Measurements from ENCODE around the gene CTNNA3.

The CTNNA3 gene

GRCh38 chr10:67527351-67527750 lies 168.6 kb downstream of the CTNNA3 start:
- no peak overlapping the region for H3K4me3 ChIP-seq (ENCODE audit: low read depth, low read length)
- TF ChIP-seq, protein P1, sequence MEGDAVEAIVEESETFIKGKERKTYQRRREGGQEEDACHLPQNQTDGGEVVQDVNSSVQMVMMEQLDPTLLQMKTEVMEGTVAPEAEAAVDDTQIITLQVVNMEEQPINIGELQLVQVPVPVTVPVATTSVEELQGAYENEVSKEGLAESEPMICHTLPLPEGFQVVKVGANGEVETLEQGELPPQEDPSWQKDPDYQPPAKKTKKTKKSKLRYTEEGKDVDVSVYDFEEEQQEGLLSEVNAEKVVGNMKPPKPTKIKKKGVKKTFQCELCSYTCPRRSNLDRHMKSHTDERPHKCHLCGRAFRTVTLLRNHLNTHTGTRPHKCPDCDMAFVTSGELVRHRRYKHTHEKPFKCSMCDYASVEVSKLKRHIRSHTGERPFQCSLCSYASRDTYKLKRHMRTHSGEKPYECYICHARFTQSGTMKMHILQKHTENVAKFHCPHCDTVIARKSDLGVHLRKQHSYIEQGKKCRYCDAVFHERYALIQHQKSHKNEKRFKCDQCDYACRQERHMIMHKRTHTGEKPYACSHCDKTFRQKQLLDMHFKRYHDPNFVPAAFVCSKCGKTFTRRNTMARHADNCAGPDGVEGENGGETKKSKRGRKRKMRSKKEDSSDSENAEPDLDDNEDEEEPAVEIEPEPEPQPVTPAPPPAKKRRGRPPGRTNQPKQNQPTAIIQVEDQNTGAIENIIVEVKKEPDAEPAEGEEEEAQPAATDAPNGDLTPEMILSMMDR (IDR thresholded peaks at IDR 0.05; ENCODE audit: low read depth, low read length), result no peak

GRCh38 chr10:67521546-67521945 lies 174.4 kb downstream of the CTNNA3 start:
- H3K4me3 ChIP-seq (ENCODE audit: low read depth, low read length), result no peak overlapping the region
- TF ChIP-seq, protein P1 (IDR thresholded peaks at IDR 0.05; ENCODE audit: low read depth, low read length), result no peak

- TF ChIP-seq, protein P1 (IDR thresholded peaks at IDR 0.05; ENCODE audit: low read depth, low read length), result no peak
- no peak overlapping the region for H3K4me3 ChIP-seq (ENCODE audit: low read depth, low read length)
These were observed 175.0 kb downstream of the CTNNA3 start for GRCh38 chr10:67520924-67521520.

DNA sequence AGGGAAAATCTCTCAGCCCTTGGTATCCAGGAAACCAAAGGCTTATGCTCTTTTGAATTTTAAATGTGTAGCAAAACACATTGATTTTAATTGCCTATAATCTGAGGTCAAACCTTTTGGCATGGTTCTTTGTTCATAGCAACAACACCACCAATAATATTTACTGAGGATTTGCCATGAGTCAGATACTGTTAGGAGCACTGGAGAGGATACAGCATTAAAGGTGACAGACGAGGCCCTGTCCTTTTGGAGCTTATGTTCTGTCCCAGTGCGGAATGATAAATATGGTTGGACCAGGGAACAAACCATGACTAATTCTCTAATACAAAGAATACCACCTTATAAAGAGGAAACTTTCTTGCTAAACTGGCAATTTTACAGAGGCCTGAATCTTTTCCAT lies 176.6 kb downstream of the CTNNA3 start:
- TF ChIP-seq, protein P1 (IDR thresholded peaks at IDR 0.05; ENCODE audit: low read depth, low read length), result no peak
- H3K4me3 ChIP-seq (ENCODE audit: low read depth, low read length), result no peak overlapping the region

- no peak overlapping the region for H3K4me3 ChIP-seq (ENCODE audit: low read depth, low read length)
- TF ChIP-seq, protein P1 (IDR thresholded peaks at IDR 0.05; ENCODE audit: low read depth, low read length), result no peak
These were observed 177.2 kb downstream of the CTNNA3 start for GRCh38 chr10:67518756-67519155.

DNA sequence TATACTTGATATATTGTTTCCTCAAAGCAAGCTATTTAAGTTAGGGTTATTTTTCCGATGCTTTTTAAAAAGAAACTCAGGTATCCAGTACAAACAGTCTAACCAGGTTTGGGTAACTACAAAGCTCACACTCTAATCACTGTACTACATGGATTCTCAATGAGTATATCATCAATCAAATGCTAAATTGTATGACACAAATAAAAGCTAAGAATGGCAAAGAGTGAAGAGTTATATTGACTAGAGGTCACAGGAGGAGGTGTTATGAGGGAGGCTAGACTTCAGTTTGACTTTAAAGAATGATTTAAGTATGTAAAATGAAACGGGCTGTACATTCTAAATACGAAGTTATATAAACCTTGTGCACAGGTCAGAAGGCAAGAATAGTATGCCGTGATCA lies 178.0 kb downstream of the CTNNA3 start:
- H3K4me3 ChIP-seq (ENCODE audit: low read depth, low read length), result no peak overlapping the region
- TF ChIP-seq, protein P1 (IDR thresholded peaks at IDR 0.05; ENCODE audit: low read depth, low read length), result no peak

- TF ChIP-seq, protein P1 (IDR thresholded peaks at IDR 0.05; ENCODE audit: low read depth, low read length), result no peak
- no peak overlapping the region for H3K4me3 ChIP-seq (ENCODE audit: low read depth, low read length)
These were observed 189.3 kb downstream of the CTNNA3 start for GRCh38 chr10:67506757-67507091.
